PFSK-1 (cell line): Measurements from ENCODE around the gene SV2C.

ENCODE experiments used
- FOXP2 ChIP-seq: optimal IDR thresholded peaks from 2 replicates; pipeline ENCODE3; 2011; ENCODE audit warnings: borderline replicate concordance, control low read depth, inconsistent platforms; ENCODE audit not compliant: insufficient read depth; ENCODE audit errors: extremely low read length, extremely low read depth
- POLR2AphosphoS5 ChIP-seq: IDR thresholded peaks from 2 replicates; pipeline ENCODE4 v1.6.1; 2012; ENCODE audit warnings: low read depth, mild to moderate bottlenecking, control low read depth, low read length, moderate library complexity
- SIN3A ChIP-seq: IDR thresholded peaks from 2 replicates; pipeline ENCODE4 v1.6.1; 2012; ENCODE audit warnings: mild to moderate bottlenecking, low read length, moderate library complexity, borderline replicate concordance; ENCODE audit not compliant: insufficient read depth
- TAF1 ChIP-seq: IDR thresholded peaks from 2 replicates; pipeline ENCODE4 v1.6.1; 2012; ENCODE audit warnings: low read length, control low read depth, borderline replicate concordance; ENCODE audit not compliant: insufficient read depth
- TF ChIP-seq, protein P1 (sequence below), 2 experiments: IDR thresholded peaks; 2 replicates each; pipeline versions ENCODE4 v1.6.1 to v1.8.0; 2011 to 2012; ENCODE audit warnings: low read depth in 2 of 2, low read length in 2 of 2, control low read depth in 1 of 2, inconsistent platforms in 1 of 2, mild to moderate bottlenecking in 1 of 2, moderate library complexity in 1 of 2; ENCODE audit not compliant: insufficient read depth in 1 of 2

SV2C gene

DNA sequence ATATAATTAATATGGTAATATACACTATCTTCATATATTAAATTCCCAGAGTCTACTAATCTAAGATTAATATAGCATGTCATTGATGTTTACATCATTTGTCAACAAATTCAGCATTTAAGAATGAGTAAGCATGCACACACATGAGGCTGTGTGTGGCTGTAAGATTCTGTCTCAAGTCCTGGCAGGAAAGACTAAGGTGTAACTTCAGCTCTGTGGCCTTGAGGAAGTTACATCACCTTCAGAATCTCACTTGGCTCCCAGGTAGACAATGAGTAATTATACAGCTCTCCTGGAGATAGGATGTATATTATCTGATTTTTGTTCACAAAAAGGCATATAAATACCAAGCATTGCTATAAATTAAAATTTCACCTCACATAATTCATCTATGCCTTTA, 200.5 kb downstream of the SV2C start:
- TF ChIP-seq TAF1 (no peak), SIN3A (no peak), FOXP2 (no peak), POLR2AphosphoS5 (no peak)
- TF ChIP-seq, protein P1, sequence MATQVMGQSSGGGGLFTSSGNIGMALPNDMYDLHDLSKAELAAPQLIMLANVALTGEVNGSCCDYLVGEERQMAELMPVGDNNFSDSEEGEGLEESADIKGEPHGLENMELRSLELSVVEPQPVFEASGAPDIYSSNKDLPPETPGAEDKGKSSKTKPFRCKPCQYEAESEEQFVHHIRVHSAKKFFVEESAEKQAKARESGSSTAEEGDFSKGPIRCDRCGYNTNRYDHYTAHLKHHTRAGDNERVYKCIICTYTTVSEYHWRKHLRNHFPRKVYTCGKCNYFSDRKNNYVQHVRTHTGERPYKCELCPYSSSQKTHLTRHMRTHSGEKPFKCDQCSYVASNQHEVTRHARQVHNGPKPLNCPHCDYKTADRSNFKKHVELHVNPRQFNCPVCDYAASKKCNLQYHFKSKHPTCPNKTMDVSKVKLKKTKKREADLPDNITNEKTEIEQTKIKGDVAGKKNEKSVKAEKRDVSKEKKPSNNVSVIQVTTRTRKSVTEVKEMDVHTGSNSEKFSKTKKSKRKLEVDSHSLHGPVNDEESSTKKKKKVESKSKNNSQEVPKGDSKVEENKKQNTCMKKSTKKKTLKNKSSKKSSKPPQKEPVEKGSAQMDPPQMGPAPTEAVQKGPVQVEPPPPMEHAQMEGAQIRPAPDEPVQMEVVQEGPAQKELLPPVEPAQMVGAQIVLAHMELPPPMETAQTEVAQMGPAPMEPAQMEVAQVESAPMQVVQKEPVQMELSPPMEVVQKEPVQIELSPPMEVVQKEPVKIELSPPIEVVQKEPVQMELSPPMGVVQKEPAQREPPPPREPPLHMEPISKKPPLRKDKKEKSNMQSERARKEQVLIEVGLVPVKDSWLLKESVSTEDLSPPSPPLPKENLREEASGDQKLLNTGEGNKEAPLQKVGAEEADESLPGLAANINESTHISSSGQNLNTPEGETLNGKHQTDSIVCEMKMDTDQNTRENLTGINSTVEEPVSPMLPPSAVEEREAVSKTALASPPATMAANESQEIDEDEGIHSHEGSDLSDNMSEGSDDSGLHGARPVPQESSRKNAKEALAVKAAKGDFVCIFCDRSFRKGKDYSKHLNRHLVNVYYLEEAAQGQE (IDR thresholded peaks at IDR 0.05; ENCODE audit: insufficient read depth in 1 of 2, low read depth in 2 of 2, low read length in 2 of 2) = no peak

DNA sequence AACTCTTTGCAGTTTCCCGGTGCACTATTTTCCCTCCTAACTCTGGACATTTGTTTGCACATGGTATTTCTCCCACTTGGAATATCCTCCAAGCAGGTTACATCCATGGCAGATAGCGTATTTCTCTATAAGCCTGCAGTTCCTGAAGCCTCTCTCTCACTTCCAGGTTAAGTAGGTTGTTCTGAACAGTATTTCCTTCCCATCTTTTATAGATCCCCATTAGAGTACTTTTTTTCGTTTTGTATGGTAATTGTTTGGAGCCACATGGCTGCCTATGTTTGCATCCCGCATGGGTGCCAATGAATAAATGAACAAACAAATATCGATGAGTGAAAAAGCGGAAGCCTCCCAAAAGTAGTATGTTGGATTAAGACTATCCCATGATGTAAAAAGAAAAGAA, 206.5 kb downstream of the SV2C start:
- no peak for TF ChIP-seq POLR2AphosphoS5
- TF ChIP-seq SIN3A = no peak
- TF ChIP-seq TAF1 = no peak
- no peak for TF ChIP-seq FOXP2
- TF ChIP-seq, protein P1 (IDR thresholded peaks at IDR 0.05; ENCODE audit: insufficient read depth in 1 of 2, low read depth in 2 of 2, low read length in 2 of 2) = no peak

DNA sequence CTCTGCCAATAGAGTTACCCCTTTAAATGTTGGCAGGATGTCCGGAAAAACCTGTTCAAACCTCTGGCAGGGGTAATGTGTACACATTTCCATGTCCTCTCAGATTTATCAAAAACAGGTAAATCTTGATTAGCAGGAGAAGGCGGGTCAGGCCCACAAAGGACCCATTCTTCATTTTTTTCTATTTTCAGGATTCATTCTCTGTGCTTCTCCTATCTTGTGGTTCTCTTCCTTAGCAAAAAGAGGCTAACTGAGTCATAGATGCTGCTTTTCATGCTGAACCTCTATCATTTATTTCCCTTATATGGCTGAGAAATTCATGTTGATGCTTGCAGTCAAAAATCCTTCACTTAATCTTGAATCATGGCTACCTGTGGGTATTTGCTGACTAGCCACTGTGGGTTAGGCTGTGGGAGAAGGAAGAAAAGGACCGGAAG, 207.2 kb downstream of the SV2C start:
- TF ChIP-seq POLR2AphosphoS5 (no peak), TAF1 (no peak), FOXP2 (no peak), SIN3A (no peak)
- TF ChIP-seq, protein P1 (IDR thresholded peaks at IDR 0.05; ENCODE audit: insufficient read depth in 1 of 2, low read depth in 2 of 2, low read length in 2 of 2) = no peak

DNA sequence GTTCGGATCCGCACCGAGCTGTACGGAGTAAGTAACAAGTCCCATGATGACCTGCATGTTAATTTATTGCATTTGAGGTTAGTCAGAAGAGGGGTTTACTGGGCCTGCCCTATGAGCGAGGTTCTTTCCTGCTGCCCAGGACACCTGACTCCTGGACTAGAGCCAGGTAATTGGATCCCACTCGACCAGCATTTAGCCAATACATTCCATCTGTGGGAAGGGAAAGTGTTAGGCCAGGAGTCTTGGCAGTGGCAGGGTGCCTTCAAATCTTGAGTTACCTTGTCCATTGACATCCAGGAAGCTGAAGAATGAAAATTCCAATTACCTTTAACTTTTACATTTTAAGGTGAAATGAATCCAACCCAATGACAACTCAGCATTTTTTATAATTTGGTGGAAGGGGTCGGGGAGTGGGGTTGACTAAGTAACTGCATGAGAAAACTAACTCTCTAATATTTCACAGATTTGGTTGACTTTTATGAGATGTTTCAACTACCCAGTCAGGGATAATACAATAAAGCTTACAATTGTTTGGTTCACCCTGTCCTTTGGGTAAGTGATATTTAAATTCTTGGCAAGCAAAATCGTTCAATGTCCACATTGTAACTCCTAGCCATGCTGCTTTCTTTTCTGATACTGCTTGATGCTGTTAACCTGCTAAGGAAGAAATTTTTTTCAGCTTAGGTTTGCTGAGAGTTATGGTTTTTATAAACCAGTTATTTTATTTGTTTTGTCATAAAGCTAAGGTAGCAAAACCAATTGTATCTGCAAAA, 208.3 kb downstream of the SV2C start:
- TF ChIP-seq TAF1 = no peak

DNA sequence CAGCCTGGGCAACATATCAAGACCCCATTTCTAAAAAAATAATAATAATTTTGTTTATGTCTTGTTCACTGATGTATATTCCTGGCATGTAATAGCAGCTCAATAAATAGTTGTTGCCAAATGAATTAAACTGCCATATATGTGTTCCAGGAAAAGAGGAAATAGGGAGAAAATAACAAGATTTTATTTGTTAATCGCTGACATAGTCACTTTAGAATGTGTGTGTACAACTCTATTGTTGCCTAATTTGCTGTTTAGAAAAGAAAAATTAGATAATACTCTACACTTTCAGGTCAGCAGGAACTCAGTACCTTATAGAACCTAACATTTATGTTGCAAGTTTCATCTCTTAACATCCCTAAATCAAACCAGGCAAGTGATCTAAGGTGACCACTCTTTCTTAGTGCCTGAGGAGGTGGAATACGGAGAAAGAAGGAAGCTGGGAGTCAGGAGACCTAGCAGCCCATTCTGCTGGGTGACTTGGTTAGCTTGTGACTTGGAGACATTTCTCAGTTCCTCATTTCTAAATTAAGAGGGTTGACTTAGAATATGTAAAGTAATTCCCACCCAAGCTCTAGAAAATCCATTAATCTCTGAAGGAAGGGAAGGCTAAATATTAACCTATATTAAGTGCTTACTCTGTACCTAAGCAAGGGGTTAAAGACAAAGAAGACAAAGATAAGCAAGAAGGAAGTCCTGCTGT, 209.6 kb downstream of the SV2C start:
- TF ChIP-seq SIN3A = no peak
- no peak for TF ChIP-seq TAF1
- TF ChIP-seq, protein P1 (IDR thresholded peaks at IDR 0.05; ENCODE audit: insufficient read depth in 1 of 2, low read depth in 2 of 2, low read length in 2 of 2) = no peak
- TF ChIP-seq FOXP2 = no peak
